ENCODE measurements around the gene TRMT61A.

Gene TRMT61A

DNA sequence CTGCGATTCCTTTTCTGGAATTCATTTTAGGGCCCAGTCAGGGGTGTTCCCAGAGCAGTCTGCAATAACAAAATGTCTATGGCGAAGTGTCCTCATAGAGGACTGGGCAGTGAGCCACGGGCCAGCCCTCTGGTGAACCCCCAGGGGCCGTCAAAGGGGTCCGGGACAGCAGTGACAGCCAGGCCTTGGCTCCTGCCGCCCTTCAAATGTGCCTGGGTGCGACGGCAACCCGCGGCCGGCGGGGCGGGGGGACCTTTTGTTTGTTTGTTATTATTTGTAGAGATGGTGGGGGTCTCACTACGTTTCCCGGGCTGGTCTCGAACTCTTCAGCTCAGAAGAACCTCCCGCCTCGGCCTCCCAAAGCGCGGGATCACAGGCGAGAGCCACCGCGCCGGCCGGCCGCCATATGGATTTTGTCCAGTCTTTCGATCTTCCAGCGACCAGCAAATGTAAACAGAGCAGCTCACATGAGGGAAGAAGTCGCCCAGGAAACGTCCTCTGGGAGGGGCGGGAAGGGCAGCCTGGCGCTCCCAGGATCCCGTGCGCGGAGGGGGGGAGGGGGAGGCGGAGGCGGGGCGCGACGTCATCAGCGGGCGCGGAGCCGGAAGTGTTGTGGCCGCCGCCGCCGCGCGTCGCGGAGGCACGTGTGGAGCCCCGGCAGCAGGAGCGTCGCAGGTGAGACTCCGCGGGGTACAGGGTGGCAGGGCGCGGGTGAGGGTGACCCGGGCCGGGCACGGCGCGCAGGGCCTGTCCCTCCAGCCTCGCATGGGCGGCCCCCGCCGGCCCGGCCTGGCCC is at the start of gene TRMT61A:
TSS of gene TRMT61A (plus strand) at position 610 of the 796 bp plus-strand sequence. CDS start 783 bp downstream, outside the sequence.
- DNase-seq = peak; percentile 79

DNA sequence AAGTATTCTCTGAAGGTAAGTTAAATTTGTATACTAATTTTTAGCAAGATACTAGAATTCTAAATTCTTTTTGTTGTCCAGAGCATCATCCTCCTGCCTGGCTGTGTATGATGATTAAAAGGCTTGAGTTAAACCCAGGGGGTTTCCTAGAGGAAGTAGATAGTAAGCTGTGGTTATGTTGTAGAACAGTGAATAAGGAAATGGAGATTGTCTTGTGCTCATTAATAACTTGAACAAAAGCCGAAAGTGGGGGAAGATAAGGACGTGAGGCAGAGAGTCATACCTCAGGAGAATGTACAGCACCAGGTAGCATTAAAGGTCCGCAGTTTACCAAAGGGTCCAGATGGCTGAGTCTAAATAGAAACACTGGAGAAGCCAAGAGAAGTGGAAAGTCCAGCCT is 48.4 kb upstream of the TRMT61A start:
- no peak for DNase-seq

DNA sequence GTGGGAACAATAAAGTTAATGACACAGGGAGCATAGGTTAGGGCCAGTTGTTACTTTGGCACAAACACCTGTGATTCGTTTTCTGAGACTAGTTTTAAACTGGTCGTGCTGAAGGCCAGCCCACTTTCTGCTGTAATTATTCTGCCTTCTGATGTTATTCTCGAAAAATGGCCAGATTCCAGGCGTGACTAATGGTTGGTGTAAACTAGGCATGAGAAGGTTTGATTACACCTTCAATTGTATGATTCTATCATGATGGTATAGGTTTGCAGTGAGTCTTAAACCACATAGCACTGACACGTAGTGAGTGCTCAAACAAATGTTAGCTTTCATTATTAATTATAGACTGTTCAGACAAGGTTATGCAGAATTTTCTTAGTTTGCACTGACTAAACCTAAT is 45.4 kb upstream of the TRMT61A start:
- DNase-seq = no peak

DNA sequence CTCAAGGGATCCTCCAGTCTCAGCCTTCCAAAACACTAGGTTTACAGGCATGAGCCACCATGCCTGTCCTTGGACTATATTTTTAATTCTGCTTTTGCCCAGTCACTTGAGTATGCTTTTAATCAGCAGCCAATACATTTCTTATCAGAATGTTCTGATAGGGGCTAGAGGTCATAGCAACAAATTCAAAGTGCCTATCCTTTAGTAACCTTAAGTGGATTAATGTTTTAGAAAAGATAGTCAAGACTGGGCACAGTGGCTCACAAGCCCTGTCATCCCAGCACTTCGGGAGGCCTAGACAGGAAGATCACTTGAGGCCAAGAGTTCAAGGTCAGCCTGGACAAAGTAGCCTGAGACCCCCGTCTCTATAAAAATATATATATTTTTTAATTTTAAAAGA is 43.5 kb upstream of the TRMT61A start:
- no peak for DNase-seq

DNA sequence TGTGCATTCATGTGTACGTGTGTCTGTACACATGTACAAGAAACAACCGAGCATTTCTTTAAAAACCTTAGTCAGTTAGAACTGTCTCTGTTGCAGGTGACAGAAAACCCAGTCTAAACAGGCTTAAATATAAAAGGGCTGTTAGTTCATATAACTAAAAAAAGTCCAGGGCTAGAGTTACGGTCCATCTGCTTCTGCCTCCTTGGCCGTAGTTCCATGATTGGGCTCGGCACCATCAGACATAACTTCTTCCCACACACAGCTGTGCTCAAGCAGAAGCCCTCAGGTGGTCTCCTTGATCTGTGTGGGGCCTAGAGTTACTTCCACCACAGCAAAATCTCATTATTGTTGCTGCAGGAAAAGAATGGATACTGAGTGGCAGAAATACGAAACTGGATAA is 40.9 kb upstream of the TRMT61A start:
- DNase-seq = no peak

DNA sequence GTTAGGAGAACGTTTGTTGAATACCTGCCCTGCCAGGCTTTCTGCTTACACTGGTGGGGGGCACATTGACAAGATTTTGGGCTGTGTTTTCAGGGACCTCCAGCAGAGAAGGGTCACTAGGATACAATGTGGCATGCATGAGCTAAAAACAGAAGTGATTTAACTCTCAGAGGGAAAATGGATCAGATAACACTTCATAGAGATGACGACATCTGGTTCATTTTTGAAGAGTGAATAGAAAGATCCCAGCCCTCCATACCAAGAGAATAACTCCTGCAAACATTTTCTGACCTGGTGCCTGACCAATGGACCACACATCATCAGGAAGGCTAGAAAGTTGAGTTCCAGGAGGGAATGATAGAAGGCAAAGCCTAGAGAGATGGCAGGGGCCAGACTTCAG is 40.0 kb upstream of the TRMT61A start:
- no peak for DNase-seq

DNA sequence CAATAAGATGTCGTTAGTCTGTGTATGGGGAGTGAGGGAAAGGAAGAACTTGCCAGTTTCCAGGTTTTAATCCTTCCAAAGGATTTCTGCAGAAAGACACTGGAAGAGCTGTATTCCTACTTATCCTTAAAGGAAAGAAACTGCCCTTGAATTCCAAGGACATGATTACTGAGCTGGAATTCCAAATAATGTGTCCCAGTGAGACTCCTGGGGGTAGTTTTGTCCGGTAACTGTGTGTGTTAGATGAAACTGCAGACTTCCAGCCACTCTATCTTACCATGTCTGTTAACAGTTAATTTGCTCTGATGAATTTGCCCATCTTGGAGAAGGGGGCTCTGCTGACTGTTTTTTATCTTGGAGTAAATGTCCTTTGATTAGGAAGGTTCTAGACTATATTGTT is 39.4 kb upstream of the TRMT61A start:
- no peak for DNase-seq

DNA sequence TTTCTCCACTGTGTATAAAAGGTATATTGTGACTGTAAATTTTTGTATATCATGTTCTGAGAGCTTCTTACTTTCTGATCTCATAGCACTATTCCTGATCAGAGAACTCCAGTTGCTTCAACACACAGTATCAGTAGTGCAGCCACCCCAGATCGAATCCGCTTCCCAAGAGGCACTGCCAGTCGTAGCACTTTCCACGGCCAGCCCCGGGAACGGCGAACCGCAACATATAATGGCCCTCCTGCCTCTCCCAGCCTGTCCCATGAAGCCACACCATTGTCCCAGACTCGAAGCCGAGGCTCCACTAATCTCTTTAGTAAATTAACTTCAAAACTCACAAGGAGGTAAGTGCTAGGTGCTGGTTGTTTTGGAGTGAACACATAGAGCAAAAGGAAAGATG is 37.3 kb upstream of the TRMT61A start:
- no peak for DNase-seq

DNA sequence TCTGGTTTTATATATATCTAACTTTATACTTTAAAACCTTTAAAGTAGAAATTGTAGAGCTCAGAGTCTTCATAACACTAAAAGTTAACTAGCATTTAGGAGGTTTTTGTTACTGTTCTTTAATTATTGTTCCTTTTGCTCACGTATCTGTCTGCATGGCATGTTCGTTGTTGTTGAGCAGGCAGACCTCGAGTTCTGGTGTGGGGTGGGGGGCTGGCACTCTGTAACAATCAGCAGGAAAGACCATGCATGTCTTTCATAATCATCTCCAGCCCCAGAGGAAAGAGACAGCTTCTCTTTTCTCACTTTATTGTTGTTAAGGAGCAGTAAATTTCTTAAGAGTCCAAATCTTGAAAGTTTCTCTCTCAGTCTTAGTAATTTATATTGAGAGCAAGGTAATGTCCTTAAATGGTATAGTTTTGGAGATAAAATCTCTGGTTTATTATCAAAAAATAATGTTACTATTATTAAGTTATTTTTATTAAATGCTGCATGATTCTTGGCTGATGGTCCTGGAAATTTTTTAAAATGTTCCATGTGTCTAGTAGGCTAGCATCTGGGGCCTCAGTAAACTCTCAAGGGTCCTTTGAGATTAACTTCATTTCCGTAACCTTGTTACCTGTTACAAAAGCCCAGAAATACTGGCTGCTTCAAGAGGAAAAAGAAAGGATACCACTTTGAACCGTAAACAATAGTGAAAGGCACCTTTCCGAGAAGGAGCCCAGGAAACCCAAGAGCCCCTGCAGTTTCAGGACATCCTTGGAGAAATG is 36.7 kb upstream of the TRMT61A start:
- no peak for DNase-seq

DNA sequence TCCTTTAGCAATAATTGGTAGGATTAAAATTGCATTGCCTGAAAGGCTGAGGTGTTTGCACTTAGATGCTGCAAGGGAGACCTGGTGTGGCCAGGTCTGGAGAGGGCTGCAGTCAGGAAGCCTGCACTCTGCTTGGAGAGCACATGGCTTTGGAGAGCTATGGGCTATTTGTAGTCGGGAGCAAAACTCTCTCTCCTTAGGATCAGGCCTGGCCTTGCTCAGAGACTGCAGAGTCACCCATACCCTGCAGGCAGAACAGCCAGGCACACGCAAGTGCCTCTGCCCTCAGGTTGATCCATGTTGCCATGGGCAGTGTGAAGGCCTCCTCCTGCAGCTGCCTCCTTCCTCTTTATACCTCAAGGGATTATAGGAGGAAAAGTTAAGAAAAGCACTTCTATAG is 33.1 kb upstream of the TRMT61A start:
- DNase-seq = no peak

DNA sequence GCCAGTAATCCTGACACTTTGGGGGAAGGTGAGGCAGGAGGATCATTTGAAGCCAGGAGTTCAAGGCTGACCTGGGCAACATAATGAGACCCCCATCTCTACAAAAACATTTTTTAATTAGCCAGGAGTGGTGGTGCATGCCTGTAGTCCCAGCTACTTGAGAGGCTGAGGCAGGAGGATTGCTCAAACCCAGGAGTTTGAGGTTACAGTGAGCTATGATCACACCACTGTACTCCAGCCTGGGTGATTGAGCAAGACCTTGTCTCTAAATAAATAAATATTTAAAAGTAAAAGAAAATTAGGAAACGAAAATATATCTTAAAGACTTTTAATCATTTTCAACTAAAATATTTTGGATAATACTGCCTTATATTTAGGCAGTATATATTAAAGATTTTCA is 32.2 kb upstream of the TRMT61A start:
- DNase-seq = no peak

DNA sequence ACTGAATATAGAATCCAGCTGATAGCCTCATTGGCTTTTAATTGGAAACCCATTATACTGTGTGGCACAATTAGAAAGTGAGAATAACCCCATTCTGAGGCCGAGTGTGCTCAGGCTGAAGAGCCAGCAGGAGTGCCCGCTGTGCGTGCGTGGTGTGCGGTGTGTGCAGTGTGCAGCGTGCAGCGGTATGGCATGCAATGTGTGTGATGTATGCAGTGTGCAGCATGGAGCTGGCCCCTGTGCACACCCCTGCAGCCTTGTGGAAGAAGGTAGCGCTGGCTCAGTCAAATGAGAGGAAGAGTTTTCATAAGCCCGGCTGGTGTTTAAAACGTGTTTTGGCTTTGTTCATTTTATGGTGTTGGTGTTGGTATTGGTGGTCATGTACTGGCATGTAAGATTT is 29.3 kb upstream of the TRMT61A start:
- no peak for DNase-seq

DNA sequence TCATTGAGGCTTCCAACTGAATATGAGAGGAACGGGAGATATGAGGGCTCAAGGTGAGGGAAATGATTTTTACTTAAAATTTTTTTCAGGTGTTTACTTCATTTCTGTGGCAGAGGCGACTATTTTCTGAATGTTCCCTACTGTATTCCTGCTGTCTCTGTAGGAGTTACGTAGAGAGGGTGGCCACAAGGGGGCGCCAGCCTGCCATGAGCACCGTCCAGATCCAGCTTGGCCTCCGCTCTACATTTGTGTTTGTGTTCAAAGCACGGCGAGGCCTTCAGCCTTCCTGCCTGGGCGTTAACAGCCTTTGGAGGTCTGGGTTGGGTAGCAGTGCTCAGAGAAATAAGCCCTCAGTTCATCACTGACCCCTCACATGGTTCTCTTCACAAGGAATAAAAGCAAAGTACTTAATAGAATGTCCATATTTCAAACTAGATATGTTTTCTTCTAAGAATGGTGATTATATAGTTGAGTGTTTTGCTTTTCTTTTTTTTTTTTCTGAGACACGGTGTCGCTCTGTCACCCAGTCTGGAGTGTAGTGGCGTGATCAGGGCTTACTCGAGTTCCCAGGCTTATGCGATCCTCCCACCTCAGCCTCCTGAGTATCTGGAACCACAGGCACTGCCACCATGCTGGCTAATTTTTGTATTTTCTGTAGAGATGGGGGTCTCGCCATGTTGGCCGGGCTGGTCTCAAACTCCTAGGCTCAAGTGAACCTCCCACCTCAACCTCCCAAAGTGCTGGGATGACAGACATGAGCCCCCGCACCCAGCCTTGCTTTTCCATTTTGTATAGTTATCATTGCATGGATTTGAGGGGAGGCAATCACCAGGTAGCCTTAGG is 28.6 kb upstream of the TRMT61A start:
- DNase-seq = peak; percentile 87

DNA sequence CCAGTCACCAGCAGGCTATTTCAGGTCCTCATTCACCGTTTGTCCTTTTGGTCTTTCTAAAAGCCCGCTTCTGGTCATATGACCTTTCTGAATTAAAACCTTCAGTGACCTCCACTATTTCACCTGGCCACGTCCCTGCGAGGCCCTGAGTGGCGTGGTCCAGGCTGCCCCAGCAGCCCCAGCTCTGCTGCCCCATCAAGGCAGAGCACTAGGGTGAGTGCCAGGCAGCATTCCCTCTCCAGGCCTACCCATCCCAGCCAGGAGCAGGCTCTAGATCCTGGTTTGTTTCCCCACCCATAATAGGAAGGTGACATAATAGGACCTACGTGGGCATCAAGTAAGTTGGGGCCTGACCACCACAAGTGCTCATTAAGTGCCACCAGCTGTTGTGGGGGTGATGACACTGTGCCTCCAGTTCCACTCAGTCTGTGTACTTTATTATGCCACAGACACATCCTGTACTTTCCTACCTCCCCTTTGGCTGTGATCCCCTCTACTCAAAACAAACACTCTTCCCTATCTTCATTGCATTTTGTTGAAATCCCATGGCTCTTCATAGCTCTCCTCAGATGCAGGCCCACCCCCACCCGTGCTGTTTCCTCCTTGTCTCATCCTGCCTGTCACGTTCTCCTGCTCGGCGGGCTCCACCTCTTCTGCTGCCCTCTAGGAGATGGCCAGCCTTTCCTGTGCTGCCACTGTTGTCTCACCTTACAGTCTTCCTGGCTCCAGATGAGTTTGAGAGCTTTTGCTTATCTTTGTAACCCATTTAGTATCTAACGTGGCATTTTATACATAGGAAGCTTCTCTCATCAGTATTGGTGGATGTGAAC is 27.7 kb upstream of the TRMT61A start:
- no peak for DNase-seq

DNA sequence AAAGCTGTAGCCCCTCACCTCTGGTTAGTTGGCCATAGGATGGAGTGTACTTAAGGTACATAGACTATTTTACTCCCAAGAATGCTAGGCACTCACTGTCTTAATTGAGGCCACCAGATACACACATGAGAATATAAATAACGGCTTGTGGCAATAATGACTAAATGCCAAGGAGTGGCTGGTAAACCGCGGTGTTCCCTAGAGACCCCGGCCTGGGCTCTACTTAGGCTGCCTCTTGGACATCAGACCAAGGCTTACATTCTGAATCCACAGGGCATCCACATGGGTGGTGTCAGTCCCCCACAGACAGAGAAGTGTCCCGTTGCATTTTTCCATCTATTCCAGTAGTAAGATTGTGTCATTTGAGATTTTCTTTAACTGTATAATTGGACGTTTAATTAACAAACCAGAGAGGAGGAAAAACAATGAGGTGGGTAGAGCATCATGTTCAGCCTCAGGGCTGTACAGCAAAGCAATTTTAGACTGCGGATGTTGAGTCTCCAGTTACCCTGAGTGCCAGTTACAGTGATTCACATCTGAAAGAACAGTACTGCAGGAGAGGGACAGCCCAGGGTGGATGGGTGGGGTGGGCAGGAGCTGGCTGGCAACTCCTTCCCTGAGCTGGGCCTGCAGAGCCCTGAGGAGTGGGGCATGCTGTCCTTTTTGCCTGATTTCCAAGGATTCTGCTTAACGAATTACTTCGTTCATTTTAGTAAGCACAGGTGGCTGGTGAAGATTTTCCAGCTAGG is 26.9 kb upstream of the TRMT61A start:
- DNase-seq = no peak

DNA sequence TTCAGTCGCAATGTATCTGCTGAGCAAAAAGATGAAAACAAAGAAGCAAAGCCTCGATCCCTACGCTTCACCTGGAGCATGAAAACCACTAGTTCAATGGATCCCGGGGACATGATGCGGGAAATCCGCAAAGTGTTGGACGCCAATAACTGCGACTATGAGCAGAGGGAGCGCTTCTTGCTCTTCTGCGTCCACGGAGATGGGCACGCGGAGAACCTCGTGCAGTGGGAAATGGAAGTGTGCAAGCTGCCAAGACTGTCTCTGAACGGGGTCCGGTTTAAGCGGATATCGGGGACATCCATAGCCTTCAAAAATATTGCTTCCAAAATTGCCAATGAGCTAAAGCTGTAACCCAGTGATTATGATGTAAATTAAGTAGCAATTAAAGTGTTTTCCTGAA is 26.1 kb upstream of the TRMT61A start:
- DNase-seq = no peak

DNA sequence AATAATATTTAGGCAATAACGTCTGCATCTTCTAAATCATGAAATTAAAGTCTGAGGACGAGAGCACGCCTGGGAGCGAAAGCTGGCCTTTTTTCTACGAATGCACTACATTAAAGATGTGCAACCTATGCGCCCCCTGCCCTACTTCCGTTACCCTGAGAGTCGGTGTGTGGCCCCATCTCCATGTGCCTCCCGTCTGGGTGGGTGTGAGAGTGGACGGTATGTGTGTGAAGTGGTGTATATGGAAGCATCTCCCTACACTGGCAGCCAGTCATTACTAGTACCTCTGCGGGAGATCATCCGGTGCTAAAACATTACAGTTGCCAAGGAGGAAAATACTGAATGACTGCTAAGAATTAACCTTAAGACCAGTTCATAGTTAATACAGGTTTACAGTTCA is 25.7 kb upstream of the TRMT61A start:
- no peak for DNase-seq

DNA sequence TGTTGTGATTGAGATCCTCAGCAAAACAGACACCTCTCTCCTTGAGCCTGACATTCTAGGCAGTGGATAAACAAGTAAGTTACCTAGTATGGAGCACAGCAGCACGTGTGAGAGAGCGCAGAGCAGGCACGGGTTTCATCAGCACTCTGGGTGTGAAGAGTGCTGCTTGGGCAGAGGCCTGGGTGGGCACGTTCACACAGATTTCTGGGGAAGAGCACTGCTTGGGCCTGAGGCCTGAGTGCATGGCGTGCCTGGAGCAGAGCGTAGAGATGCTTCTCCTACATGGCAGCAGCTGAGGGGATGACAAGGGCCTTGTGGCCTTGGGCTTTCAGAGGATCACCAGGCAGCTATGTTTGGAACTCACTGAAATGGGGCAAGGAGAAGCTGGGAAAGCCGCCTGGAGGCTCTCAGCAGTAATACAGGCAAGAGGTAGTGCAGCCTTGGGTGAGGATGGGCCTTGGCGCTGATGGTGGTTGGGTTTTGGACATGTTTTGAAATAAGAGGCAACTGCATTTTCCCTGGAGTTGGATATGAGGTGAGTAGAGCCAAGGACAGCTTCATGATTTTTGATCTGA is 23.9 kb upstream of the TRMT61A start:
- no peak for DNase-seq

DNA sequence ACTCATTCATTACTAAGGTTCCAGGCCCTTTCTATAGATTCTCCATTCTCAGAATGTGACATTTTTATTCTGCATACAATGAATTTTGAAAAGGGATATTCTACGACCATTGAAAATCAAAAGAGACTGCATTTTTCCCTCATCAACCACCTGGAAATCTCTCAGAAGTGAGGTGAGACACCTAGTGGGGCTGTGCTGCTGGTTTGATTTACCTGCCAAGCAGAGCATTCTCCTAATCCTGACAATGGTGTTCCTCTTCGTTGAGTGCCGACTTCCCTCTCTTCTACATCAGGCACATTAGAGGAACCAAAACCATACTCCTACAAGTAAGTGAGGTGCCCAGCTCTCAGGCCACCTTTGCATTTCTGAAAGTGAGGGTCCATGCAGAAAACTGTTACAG is 21.2 kb upstream of the TRMT61A start:
- DNase-seq = no peak

DNA sequence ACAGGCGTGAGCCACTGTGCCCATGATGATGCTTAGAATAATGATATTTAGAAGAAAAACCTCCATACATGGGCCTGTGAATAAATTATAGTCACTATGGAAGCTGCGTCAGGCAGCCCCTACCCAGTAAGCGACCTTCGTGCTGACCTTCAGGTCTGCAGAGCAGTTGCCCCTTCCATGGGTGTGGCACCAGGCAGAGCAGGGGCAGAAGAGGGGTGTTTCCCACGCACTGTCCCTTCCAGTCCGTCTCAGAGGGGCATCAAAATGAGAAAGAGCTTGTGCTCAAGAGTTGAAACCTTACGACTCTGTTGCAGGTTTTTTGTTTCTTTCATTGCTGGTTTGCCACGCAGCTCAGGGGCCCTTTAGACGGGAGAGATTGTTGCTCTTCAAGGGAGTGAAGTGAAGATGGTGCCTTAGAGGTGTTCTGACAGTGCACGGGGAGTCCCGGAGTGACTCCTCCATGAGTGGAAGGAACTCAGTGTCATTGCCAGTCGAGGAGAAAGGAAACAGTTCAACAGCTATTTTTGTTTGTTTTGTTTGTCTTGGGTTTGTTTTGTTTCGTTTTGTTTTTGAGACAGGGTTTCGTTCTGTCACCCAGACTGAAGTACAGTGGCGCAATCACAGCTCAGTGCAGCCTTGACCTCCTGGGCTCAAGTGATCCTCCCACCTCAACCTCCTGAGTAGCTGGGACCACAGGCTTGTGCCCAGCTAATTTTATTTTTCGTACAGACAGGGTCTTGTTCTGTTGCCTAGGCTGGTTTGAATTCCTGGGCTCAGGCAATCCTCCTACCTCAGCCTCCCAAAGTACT is 20.3 kb upstream of the TRMT61A start:
- no peak for DNase-seq

Measured in stimulated activated CD4-positive, alpha-beta T cell treated with anti-CD3 and anti-CD28 coated beads, Interleukin-15, amount 100 ng/mL, for 24 hours (primary cell).